H9 (cell line): ENCODE measurements around the gene AIFM1. TPM values are rescaled to one million over a fixed set of nuclear protein-coding genes. Genes with fewer than 3 reads are reported as not detected.

ENCODE experiments used
- DNase-seq: peaks from one replicate; pipeline ENCODE4 v3.0.0-alpha.2; 2017
- H2AFZ ChIP-seq: one replicate; pipeline ENCODE4 v1.6.1; 2013; ENCODE audit warnings: mild to moderate bottlenecking, low read length, control low read depth, moderate library complexity
- H2AK5ac ChIP-seq: 2 replicates; pipeline ENCODE4 v1.6.1; 2013; ENCODE audit warnings: low read length, control low read depth, mixed read lengths; ENCODE audit not compliant: insufficient read length
- H2BK120ac ChIP-seq: one replicate; pipeline ENCODE4 v1.6.1; 2013; ENCODE audit warnings: low read depth, mild to moderate bottlenecking, low read length, control low read depth, inconsistent platforms; ENCODE audit not compliant: poor library complexity, severe bottlenecking
- H2BK12ac ChIP-seq: 2 replicates; pipeline ENCODE4 v1.6.1; 2013; ENCODE audit warnings: low read length, control low read depth, mixed read lengths, low read depth; ENCODE audit not compliant: insufficient read length
- H2BK15ac ChIP-seq: 2 replicates; pipeline ENCODE4 v1.6.1; 2013; ENCODE audit warnings: low read depth, low read length, control low read depth
- H2BK20ac ChIP-seq: one replicate; pipeline ENCODE4 v1.6.1; 2013; ENCODE audit warnings: low read depth, mild to moderate bottlenecking, low read length, control low read depth, inconsistent platforms; ENCODE audit not compliant: poor library complexity, severe bottlenecking
- H2BK5ac ChIP-seq: 2 replicates; pipeline ENCODE4 v1.6.1; 2013; ENCODE audit warnings: low read length, control low read depth, mixed read lengths; ENCODE audit not compliant: insufficient read length
- H3K14ac ChIP-seq: 2 replicates; pipeline ENCODE4 v1.6.1; 2013; ENCODE audit warnings: low read length, control low read depth; ENCODE audit not compliant: insufficient read depth
- H3K18ac ChIP-seq: 2 replicates; pipeline ENCODE4 v1.6.1; 2013; ENCODE audit warnings: low read depth, mild to moderate bottlenecking, mixed read lengths, low read length, control low read depth; ENCODE audit not compliant: insufficient read length
- H3K23ac ChIP-seq: 2 replicates; pipeline ENCODE4 v1.6.1; 2013; ENCODE audit warnings: low read length, control low read depth, mixed read lengths, low read depth; ENCODE audit not compliant: insufficient read length
- H3K23me2 ChIP-seq: 2 replicates; pipeline ENCODE4 v1.6.1; 2013; ENCODE audit warnings: low read depth, mild to moderate bottlenecking, mixed read lengths, low read length, control low read depth; ENCODE audit not compliant: insufficient read length, poor library complexity, severe bottlenecking
- H3K27ac ChIP-seq: 2 replicates; pipeline ENCODE4 v1.5.1; 2013; ENCODE audit warnings: low read length, control low read depth, mixed read lengths, low read depth; ENCODE audit not compliant: insufficient read length
- H3K27me3 ChIP-seq: 2 replicates; pipeline ENCODE4 v1.6.1; 2013; ENCODE audit warnings: low read length, control low read depth, inconsistent platforms; ENCODE audit not compliant: insufficient read depth
- H3K4ac ChIP-seq: 2 replicates; pipeline ENCODE4 v1.6.1; 2013; ENCODE audit warnings: low read depth, mild to moderate bottlenecking, control low read depth, inconsistent platforms, low read length, moderate library complexity
- H3K4me1 ChIP-seq: 2 replicates; pipeline ENCODE4 v1.6.1; 2013; ENCODE audit warnings: low read length, control low read depth, inconsistent platforms; ENCODE audit not compliant: insufficient read depth
- H3K4me2 ChIP-seq: 2 replicates; pipeline ENCODE4 v1.6.1; 2013; ENCODE audit warnings: low read length, control low read depth, mixed read lengths; ENCODE audit not compliant: insufficient read length, insufficient read depth
- H3K56ac ChIP-seq: 2 replicates; pipeline ENCODE4 v1.6.1; 2013; ENCODE audit warnings: low read depth, mild to moderate bottlenecking, mixed read lengths, low read length, control low read depth; ENCODE audit not compliant: insufficient read length
- H3K79me1 ChIP-seq: 2 replicates; pipeline ENCODE4 v1.6.1; 2013; ENCODE audit warnings: low read depth, mild to moderate bottlenecking, moderate library complexity, low read length, control low read depth, inconsistent platforms; ENCODE audit not compliant: insufficient read depth, poor library complexity, severe bottlenecking
- H3K79me2 ChIP-seq: 2 replicates; pipeline ENCODE4 v1.6.1; 2013; ENCODE audit warnings: low read length, control low read depth, inconsistent platforms; ENCODE audit not compliant: insufficient read depth
- H3K9ac ChIP-seq: 2 replicates; pipeline ENCODE4 v1.6.1; 2013; ENCODE audit warnings: low read length, control low read depth, mixed read lengths; ENCODE audit not compliant: insufficient read length; ENCODE audit errors: extremely low read depth
- H3K9me3 ChIP-seq: one replicate; pipeline ENCODE4 v1.6.1; 2013; ENCODE audit warnings: low read depth, low read length, inconsistent platforms; ENCODE audit not compliant: control insufficient read depth
- H3T11ph ChIP-seq: one replicate; pipeline ENCODE4 v1.6.1; 2013; ENCODE audit warnings: mild to moderate bottlenecking, low read length, control low read depth, inconsistent platforms
- H4K20me1 ChIP-seq: one replicate; pipeline ENCODE4 v1.6.1; 2013; ENCODE audit not compliant: control insufficient read depth, insufficient read length, insufficient read depth
- H4K5ac ChIP-seq: 2 replicates; pipeline ENCODE4 v1.6.1; 2013; ENCODE audit warnings: low read depth, mild to moderate bottlenecking, mixed read lengths, low read length, control low read depth; ENCODE audit not compliant: insufficient read length
- H4K8ac ChIP-seq: replicated peaks from 2 replicates; pipeline ENCODE4 v1.6.1; 2013; ENCODE audit warnings: low read length, control low read depth, mixed read lengths, low read depth; ENCODE audit not compliant: insufficient read length
- H4K91ac ChIP-seq: 2 replicates; pipeline ENCODE4 v1.6.1; 2013; ENCODE audit warnings: low read depth, mild to moderate bottlenecking, moderate library complexity, mixed read lengths, low read length, control low read depth; ENCODE audit not compliant: insufficient read length
- H3K27ac Mint-ChIP-seq, 3 experiments: 2 replicates in 2 of 3; 3 replicates in 1 of 3; pipeline ENCODE4 v1.8.0; 2020 to 2021; ENCODE audit warnings: mixed read lengths in 3 of 3, mild to moderate bottlenecking in 1 of 3, moderate library complexity in 1 of 3
- H3K27me3 Mint-ChIP-seq: 2 replicates; pipeline ENCODE4 v1.8.0; 2021; ENCODE audit warnings: low read depth, mild to moderate bottlenecking, moderate library complexity, mixed read lengths
- H3K36me3 Mint-ChIP-seq, 3 experiments: 2 replicates in 2 of 3; 3 replicates in 1 of 3; pipeline ENCODE4 v1.8.0; 2020 to 2021; ENCODE audit warnings: low read depth in 3 of 3, mixed read lengths in 3 of 3; ENCODE audit not compliant: insufficient read depth in 1 of 3
- H3K4me1 Mint-ChIP-seq, 2 experiments: 2 replicates each; pipeline ENCODE4 v1.8.0; 2020; ENCODE audit warnings: mixed read lengths in 2 of 2
- H3K4me3 Mint-ChIP-seq, 2 experiments: 2 replicates in 1 of 2; 3 replicates in 1 of 2; pipeline ENCODE4 v1.8.0; 2020 to 2021; ENCODE audit warnings: mild to moderate bottlenecking in 2 of 2, mixed read lengths in 2 of 2, moderate library complexity in 1 of 2
- H3K9me3 Mint-ChIP-seq, 2 experiments: 2 replicates in 1 of 2; 3 replicates in 1 of 2; pipeline ENCODE4 v1.8.0; 2020; ENCODE audit warnings: mild to moderate bottlenecking in 2 of 2, mixed read lengths in 2 of 2, moderate library complexity in 1 of 2
- total RNA-seq: library from RNA; stranded (reverse); gene quantifications from 2 replicates; pipeline ENCODE4 v1.2.1, GENCODE V29; 2021
- TF ChIP-seq, protein P1 (sequence below): fragments of 200-600 bp; sonication (generic); conservative IDR thresholded peaks from 3 replicates; pipeline ENCODE4 v1.8.0; 2021; ENCODE audit warnings: antibody characterized with exemption, mild to moderate bottlenecking

AIFM1 gene
- total RNA-seq, 1 experiment from 2014 or later, result 43.7 TPM

DNA sequence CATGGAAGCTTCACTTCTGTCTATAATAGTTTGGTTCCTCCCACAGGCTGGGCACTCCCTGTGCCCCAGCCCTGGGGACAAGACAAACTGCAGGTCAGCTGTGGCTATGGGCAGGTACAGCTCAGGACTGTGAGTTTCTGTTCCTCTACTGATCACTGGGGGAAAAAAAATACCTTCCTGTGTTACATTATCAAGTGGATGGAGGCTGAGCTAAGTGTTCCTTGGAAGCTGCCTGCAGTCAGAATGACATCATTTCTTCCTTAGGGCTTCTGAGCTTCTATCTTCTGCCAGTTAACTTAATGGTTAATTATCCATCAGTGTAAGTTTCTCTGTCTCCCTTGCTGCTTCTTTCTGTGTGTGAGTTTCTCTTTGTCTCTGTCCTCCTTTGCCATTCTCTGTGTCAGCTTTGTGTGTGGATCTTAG is 10.7 kb upstream of the AIFM1 start:
- Mint-ChIP-seq H3K4me1 (peaks cover 2 to 6% of the 10 kb centered on the region in 2 experiments; a peak in 2 of 4 replicates), H3K27me3 (peaks cover 22% of the 10 kb centered on the region), H3K36me3 (peaks cover 4 to 8% (median 6%) of the 10 kb centered on the region in 3 experiments; a peak in 5 of 7 replicates), H3K9me3 (peaks cover 0 to 65% of the 10 kb centered on the region in 2 experiments; a peak in 2 of 5 replicates), H3K27ac (no peak overlapping the region), H3K4me3 (no peak overlapping the region)
- Histone ChIP-seq H4K8ac (no peak overlapping the region), H2AK5ac (no peak overlapping the region), H3K56ac (no peak overlapping the region), H3K9ac (no peak overlapping the region), H3K14ac (no peak overlapping the region), H3K4ac (no peak overlapping the region), H4K91ac (no peak overlapping the region), H3K18ac (no peak overlapping the region), H3K4me2 (no peak overlapping the region), H2BK20ac (no peak overlapping the region), H3K23ac (no peak overlapping the region), H2BK120ac (no peak overlapping the region), H3K27ac (no peak overlapping the region), H3K23me2 (peaks cover 9% of the 10 kb centered on the region), H3K9me3 (peaks cover 24% of the 10 kb centered on the region), H2BK12ac (no peak overlapping the region), H2BK15ac (no peak overlapping the region), H3K27me3 (peaks cover 3% of the 10 kb centered on the region; the same call in 1 of the 2 replicates), H2BK5ac (no peak overlapping the region), H3K79me2 (no peaks in the 10 kb centered on the region; the same call in 1 of the 2 replicates), H4K5ac (no peak overlapping the region), H3K4me1 (no peaks in the 10 kb centered on the region), H3T11ph (no peak overlapping the region), H2AFZ (no peak overlapping the region), H3K79me1 (no peaks in the 10 kb centered on the region), H4K20me1 (no peaks in the 10 kb centered on the region)
- no peak for DNase-seq
- TF ChIP-seq, protein P1, sequence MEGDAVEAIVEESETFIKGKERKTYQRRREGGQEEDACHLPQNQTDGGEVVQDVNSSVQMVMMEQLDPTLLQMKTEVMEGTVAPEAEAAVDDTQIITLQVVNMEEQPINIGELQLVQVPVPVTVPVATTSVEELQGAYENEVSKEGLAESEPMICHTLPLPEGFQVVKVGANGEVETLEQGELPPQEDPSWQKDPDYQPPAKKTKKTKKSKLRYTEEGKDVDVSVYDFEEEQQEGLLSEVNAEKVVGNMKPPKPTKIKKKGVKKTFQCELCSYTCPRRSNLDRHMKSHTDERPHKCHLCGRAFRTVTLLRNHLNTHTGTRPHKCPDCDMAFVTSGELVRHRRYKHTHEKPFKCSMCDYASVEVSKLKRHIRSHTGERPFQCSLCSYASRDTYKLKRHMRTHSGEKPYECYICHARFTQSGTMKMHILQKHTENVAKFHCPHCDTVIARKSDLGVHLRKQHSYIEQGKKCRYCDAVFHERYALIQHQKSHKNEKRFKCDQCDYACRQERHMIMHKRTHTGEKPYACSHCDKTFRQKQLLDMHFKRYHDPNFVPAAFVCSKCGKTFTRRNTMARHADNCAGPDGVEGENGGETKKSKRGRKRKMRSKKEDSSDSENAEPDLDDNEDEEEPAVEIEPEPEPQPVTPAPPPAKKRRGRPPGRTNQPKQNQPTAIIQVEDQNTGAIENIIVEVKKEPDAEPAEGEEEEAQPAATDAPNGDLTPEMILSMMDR, result no peak
